ENCODE measurements around the gene TRAF5. TPM values are rescaled to one million over a fixed set of nuclear protein-coding genes. Genes with fewer than 3 reads are reported as not detected.

The TRAF5 gene
- total and polyA plus RNA-seq, 4 donors = 0.68 to 3.3 (median 1.6) TPM

GRCh38 chr1:211343607-211344006 lies 17.0 kb downstream of the TRAF5 start:
- H3K27ac ChIP-seq (ENCODE audit: low read depth in 1 of 2, low read length in 2 of 2) = no peak overlapping the region
- DNase-seq (ENCODE audit: low spot score) = no peak
- no peaks in the 10 kb centered on the region for H3K27me3 ChIP-seq (ENCODE audit: control insufficient read depth in 4 of 4, insufficient read depth in 4 of 4, low read length in 3 of 4)
- H3K4me1 ChIP-seq (ENCODE audit: control insufficient read depth in 4 of 4, insufficient read depth in 4 of 4, low read length in 3 of 4) = no peaks in the 10 kb centered on the region
- H3K36me3 ChIP-seq (ENCODE audit: control insufficient read depth in 4 of 4, insufficient read depth in 3 of 4, low read depth in 1 of 4, low read length in 3 of 4) = no peaks in the 10 kb centered on the region
- 93% methylated on average over 4 of the region's 4 CpGs for WGBS
- H3K4me3 ChIP-seq (ENCODE audit: low read depth in 1 of 3, low read length in 3 of 3) = no peak overlapping the region
- no peak for TF ChIP-seq MAX (IDR thresholded peaks at IDR 0.05)
- no peak for TF ChIP-seq FOXA2 (IDR thresholded peaks at IDR 0.05)
- TF ChIP-seq RAD21 (IDR thresholded peaks at IDR 0.05) = no peak
- TF ChIP-seq HNF4A (conservative IDR thresholded peaks at IDR 0.05) = no peak
- TF ChIP-seq ATF3 (IDR thresholded peaks at IDR 0.05) = no peak
- no peak for TF ChIP-seq JUND (IDR thresholded peaks at IDR 0.05)
- no peak for TF ChIP-seq EGR1 (IDR thresholded peaks at IDR 0.05; ENCODE audit: low read depth in 2 of 2)
- TF ChIP-seq SP1 (IDR thresholded peaks at IDR 0.05) = no peak
- TF ChIP-seq RXRA (IDR thresholded peaks at IDR 0.05) = no peak
- no peak for TF ChIP-seq NR2F2 (IDR thresholded peaks at IDR 0.05)
- TF ChIP-seq YY1 (IDR thresholded peaks at IDR 0.05) = no peak
- no peak for TF ChIP-seq ZBTB33 (IDR thresholded peaks at IDR 0.05)
- TF ChIP-seq GABPA (IDR thresholded peaks at IDR 0.05 in 1 of 2, conservative IDR thresholded peaks at IDR 0.05 in 1 of 2) = no peak
- TF ChIP-seq FOXA1 (IDR thresholded peaks at IDR 0.05) = no peak
- no peak for TF ChIP-seq CTCF (IDR thresholded peaks at IDR 0.05; ENCODE audit: low read depth, low read length, missing input control)
- H3K9ac ChIP-seq (ENCODE audit: low read depth in 1 of 2, low read length in 2 of 2) = no peak overlapping the region
- H3K9me3 ChIP-seq (ENCODE audit: control insufficient read depth in 4 of 4, low read length in 3 of 4) = no peaks in the 10 kb centered on the region

GRCh38 chr1:211344152-211344618 lies 17.6 kb downstream of the TRAF5 start:
- no peak for DNase-seq (ENCODE audit: low spot score)
- 75% methylated on average over 6 of the region's 6 CpGs for WGBS
- Histone ChIP-seq H3K9me3 (ENCODE audit: control insufficient read depth in 4 of 4, low read length in 3 of 4) (no peaks in the 10 kb centered on the region), H3K36me3 (ENCODE audit: control insufficient read depth in 4 of 4, insufficient read depth in 3 of 4, low read depth in 1 of 4, low read length in 3 of 4) (no peaks in the 10 kb centered on the region), H3K4me1 (ENCODE audit: control insufficient read depth in 4 of 4, insufficient read depth in 4 of 4, low read length in 3 of 4) (no peaks in the 10 kb centered on the region), H3K27ac (ENCODE audit: low read depth in 1 of 2, low read length in 2 of 2) (no peak overlapping the region), H3K4me3 (ENCODE audit: low read depth in 1 of 3, low read length in 3 of 3) (no peak overlapping the region), H3K9ac (ENCODE audit: low read depth in 1 of 2, low read length in 2 of 2) (no peak overlapping the region), H3K27me3 (ENCODE audit: control insufficient read depth in 4 of 4, insufficient read depth in 4 of 4, low read length in 3 of 4) (no peaks in the 10 kb centered on the region)
- TF ChIP-seq TAF1 (conservative IDR thresholded peaks at IDR 0.05) (no peak), FOXA2 (IDR thresholded peaks at IDR 0.05) (no peak), REST (IDR thresholded peaks at IDR 0.05) (no peak), FOXA1 (IDR thresholded peaks at IDR 0.05) (no peak), MAX (IDR thresholded peaks at IDR 0.05) (no peak), YY1 (IDR thresholded peaks at IDR 0.05) (no peak), ZBTB33 (IDR thresholded peaks at IDR 0.05) (no peak), NR2F2 (IDR thresholded peaks at IDR 0.05) (no peak), GABPA (IDR thresholded peaks at IDR 0.05 in 1 of 2, conservative IDR thresholded peaks at IDR 0.05 in 1 of 2) (no peak), ATF3 (IDR thresholded peaks at IDR 0.05) (no peak), SP1 (IDR thresholded peaks at IDR 0.05) (no peak), CTCF (IDR thresholded peaks at IDR 0.05; ENCODE audit: low read depth, low read length, missing input control) (no peak), RAD21 (IDR thresholded peaks at IDR 0.05) (no peak), JUND (IDR thresholded peaks at IDR 0.05) (no peak), EGR1 (IDR thresholded peaks at IDR 0.05; ENCODE audit: low read depth in 2 of 2) (no peak), HNF4G (IDR thresholded peaks at IDR 0.05) (no peak), HNF4A (conservative IDR thresholded peaks at IDR 0.05) (no peak)
